Measurements from ENCODE around the gene CEP126.
"Not testable (repeated sequence)": the region's sequence is repeated elsewhere in the genome, so short reads cannot be mapped to it uniquely, and the experiment has no call there.

Gene CEP126

DNA sequence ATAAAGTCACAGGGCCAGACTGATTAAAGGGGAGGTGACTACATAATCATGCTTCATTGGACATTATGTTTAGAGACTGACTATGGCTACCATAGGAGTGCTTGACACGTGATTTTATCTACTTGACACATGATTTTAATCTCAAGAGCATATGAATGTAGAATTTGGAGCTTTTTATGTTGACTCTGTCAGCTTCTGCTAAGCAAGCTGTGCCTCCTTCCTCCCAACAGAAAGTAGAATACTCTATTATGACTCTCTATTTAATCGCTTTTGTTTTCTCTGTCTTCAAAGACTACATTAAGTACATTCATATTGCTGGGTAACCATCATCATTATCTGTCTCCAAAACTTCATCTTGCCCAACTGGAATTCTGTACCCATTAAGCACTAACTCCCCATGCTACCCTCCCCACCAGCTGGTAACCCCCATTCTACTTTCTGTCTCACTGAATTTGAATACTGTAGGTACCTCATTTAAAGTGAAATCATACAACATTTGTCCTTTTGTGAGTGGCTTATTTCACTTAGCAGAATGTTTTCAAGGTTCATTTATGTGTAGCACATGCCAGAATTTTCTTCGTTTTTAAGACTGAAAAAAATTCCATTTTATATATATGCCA lies 26.2 kb downstream of the CEP126 start:
- DNase-seq (ENCODE audit: low read depth), result no peak

DNA sequence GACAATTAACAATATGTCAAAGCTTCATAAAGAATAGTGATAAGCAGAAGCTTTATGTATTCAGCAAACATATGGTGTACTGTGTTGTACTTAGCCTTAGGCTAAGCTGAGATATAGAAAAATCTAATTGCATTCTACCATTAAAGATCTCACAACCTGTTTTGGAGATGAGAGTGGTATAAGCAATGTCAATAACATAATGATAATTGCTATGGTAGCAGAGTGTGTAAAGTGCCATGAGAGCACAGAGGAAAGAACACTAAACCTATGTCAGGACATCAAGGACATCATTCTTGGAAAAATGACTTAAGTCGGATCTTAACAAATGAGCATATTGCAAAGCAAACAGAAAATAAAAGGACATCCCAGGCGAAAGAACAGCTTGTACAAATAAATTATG lies 30.1 kb downstream of the CEP126 start:
- DNase-seq (ENCODE audit: low read depth), result no peak

GRCh38 chr11:101945448-101945847 lies 30.6 kb downstream of the CEP126 start:
- DNase-seq (ENCODE audit: low read depth), result no peak

- DNase-seq (ENCODE audit: low read depth), result no peak
These were observed 34.9 kb downstream of the CEP126 start for GRCh38 chr11:101949680-101950220.

DNA sequence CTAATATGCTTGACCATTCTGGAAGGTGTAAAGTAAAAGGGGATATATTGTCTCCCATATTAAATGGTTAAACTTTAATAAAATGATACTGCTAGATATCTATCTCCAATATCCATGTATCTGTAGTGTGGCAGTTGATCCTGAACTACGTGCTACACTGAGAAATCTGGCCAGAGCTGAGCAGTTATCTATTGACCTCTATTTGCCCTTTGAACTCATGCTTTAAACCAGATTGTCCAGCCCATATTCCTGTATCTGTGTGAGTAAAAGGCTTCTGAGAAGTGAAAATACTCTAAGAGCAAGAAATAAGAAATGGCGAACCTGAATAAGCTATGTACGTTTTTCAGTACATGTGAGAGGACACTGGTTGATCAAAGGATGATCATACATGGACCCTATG lies 40.5 kb downstream of the CEP126 start:
- no peak for DNase-seq (ENCODE audit: low read depth)

DNA sequence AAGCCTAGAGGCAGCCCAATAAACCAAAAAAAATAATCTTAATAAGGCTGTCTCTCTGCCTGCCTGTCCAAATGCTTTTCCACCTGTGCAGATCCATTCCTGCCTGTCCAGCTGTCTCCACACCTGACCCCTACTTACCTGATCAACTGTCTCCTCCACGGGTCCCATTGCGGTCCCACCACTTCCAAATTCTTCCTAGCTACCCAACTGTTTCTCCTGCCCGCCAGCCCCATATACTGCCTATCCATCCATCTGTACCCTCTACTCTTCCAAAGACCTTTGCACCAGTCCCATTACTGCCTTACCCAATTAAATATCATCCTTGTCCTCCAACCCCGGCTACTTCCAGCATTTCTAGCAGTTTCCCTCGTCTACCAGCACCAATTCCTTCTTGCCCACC lies 40.9 kb downstream of the CEP126 start:
- no peak for DNase-seq (ENCODE audit: low read depth)

GRCh38 chr11:101960231-101960630 lies 45.4 kb downstream of the CEP126 start:
- DNase-seq (ENCODE audit: low read depth), result no peak

DNA sequence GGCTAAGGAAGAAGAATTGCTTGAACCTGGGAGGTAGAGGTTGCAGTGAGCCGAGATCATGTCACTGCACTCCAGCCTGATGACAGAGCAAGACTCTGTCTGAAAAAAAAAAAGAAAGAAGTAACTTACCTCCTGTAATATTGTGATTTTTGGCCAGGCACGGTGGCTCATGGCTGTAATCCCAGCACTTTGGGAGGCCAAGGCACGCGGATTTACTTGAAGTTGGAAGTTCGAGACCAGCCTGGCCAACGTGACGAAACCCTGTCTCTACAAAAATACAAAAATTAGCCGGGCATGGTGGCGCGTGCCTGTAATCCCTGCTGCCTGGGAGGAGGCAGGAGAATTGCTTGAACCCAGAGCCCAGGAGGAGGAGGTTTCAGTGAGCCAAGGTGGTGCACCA lies 49.4 kb downstream of the CEP126 start:
- not testable (repeated sequence) for DNase-seq (ENCODE audit: low read depth)

GRCh38 chr11:101974255-101974654 lies 59.4 kb downstream of the CEP126 start:
- DNase-seq (ENCODE audit: low read depth), result no peak

DNA sequence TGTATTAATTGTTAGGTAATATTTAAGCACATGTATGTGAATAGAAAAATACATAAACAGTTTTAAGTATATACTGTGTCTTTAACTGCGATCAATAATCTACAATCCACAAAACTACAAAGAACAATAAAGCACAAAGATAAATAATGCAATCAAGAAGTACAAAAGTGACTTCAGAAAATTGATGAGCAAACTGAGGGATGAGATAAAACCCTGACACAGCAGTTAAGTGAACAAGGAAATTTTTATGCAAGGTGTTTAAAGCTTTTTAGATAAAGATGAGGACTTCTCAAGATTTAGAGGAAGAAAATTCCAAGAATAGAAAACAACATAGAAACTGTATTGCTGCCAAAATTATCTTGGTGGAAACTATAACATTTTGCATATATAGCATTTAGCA lies 60.0 kb downstream of the CEP126 start:
- no peak for DNase-seq (ENCODE audit: low read depth)

GRCh38 chr11:101975734-101976133 lies 60.9 kb downstream of the CEP126 start:
- no peak for DNase-seq (ENCODE audit: low read depth)

DNA sequence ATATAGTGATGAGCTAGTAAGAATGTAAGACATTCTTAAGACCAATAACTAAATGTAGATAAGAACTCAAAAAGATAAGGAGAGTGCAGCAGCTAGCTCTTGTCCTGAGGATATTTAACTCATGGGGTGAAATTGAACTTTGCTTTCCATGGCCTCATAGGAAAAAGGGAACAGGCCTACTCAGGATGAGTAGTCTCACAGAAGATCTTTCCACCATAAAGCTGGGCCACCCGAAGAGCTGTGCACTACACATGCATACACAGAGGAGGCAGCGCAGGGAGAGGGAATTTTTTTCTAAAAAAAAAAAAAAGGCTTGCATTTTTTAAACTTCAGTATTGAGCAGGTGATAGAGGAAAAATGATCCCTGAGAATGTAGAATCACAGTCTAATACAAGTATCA lies 72.6 kb downstream of the CEP126 start:
- DNase-seq (ENCODE audit: low read depth), result no peak

DNA sequence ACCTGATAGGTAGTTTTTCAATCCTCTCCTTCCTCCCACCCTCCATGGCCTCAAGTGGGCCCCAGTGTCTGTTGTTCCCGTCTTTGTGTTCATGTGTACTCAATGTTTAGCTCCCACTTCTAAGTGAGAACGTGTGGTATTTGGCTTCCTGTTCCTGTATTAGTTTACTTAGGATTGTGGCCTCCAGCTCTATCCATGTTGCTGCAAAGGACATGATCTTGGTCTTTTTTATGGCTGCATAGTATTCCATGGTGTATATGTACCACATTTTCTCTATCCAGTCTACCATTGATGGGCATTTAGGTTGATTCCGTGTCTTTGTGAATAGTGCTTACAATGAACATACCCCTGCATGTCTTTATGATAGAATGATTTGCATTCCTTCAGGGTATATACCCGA lies 78.4 kb downstream of the CEP126 start:
- DNase-seq (ENCODE audit: low read depth), result no peak

- DNase-seq (ENCODE audit: low read depth), result not testable (repeated sequence)
These were observed 79.3 kb downstream of the CEP126 start for GRCh38 chr11:101994052-101994469.

- no peak for DNase-seq (ENCODE audit: low read depth)
These were observed 81.3 kb downstream of the CEP126 start for GRCh38 chr11:101996111-101996510.

- DNase-seq (ENCODE audit: low read depth), result no peak
These were observed 87.0 kb downstream of the CEP126 start for GRCh38 chr11:102001657-102002338.

DNA sequence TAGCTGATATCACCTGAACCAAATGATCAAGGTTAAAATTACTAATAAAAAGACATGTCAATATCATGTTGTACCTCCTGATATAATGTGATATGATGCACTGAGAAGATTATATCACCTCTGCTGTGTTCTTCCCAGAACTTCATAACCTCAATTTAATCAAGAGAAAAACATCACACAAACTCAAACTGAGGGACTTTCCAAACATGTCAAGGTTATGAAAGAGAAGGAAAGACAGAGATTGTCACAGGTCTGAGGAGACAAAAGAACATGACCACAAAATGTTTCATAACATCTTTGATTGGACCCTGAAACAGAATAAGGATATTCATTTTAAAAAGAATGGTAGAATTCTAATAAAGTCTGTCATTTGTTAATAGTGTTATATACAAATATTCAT lies 89.4 kb downstream of the CEP126 start:
- no peak for DNase-seq (ENCODE audit: low read depth)

DNA sequence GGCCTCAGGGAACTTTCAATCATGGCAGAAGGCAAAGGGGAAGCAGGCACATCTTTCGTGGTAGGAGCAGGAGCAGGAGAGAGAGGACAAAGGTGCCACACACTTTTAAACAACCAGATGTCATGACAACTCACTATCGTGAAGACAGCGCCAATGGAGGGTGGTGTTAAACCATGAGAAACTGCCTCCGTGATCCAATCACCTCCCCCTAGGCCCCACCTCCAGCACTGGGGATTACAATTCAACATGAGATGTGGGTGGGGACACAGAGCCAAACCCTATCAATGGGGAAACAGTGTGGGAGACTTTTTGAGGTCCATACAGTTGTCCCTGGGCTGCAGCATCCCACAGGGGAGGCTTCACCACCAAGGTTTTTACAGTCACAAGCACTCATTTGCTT lies 90.5 kb downstream of the CEP126 start:
- no peak for DNase-seq (ENCODE audit: low read depth)

DNA sequence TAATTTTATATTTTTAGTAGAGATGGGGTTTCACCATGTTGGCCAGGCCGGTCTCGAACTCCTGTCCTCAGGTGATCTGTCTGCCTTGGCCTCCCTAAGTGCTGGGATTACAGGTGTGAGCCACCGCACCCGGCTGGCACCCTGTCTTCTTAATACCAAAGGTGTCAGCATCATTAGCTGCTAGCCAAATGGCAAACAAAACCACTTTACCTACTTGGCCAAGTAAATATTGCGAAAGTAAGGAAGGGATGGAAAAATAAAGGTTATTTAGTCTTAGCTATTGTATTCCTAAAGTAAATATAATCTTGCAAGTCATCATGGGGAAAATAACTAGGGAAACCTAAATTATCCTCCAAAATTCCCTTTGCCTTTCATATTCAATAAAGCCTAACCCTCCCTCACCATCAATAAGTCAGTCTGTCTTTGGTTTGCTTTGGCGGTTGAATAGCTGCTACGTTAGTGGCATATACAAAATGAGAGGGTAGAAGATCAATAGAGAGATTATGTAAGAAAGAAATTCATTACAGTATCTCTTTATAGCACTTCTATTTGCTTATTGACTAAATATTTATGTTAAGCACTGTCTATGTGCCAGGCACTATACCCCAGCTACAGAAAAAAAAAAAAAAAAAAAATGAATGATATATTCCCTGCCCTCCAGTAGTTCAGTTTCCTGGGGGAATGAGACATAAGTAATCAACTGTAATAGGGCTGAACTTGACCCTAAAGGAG lies 92.2 kb downstream of the CEP126 start:
- DNase-seq (ENCODE audit: low read depth), result no peak

- DNase-seq (ENCODE audit: low read depth), result no peak
These were observed 93.0 kb downstream of the CEP126 start for GRCh38 chr11:102007567-102008437.

GRCh38 chr11:102010776-102011494 lies 96.1 kb downstream of the CEP126 start:
- DNase-seq (ENCODE audit: low read depth), result peak; percentile 60

Measured in non-pigmented ciliary epithelial cell (primary cell).